GM11168 (cell line): ENCODE results near the gene GANC.

Experiments
- in situ Hi-C: fragments of 300-500 bp; cut with MboI; formaldehyde crosslinking; loops from one replicate; pipeline ENCODE4 v1.12.0; 2022; ENCODE audit warnings: low sequenced_read_pairs; ENCODE audit not compliant: unreplicated experiment

GANC gene

GRCh38 chr15:42405863-42406482, 133.0 kb downstream of the GANC start:
- in situ Hi-C loops, result no loop called here
